ENCODE measurements around the gene TPK1.

DNA sequence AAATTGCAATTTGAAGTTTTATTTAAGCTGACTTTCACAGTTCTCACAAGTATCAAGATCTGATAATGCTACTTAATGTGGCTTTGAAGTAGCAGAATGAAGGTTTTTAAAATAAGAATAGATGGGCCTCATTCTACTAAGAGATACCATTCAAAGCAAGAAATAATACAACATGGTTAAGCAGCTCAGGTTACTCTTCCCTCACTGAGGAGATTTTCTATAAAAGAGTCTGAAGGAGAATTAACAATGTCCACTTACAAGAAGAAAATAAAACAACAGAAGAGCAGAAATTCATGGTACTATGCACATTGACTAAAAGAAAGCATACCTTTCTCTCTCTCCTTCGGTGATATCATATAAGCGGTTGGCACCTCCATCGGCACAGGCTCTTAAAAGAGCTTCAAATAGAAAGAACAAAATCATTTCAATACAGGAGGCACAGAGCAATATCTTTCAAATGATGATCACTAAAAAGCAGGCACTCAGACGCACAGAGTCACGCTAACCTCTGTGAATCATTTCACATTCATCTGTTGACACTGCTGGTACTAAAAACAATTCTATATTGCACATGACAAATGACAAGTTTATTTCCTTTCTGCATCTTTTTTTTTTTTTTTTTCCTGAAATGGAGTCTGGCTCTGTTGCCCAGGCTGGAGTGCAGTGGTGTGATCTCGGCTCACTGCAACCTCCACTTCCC, 153.1 kb downstream of the TPK1 start:
- TF ChIP-seq, protein P1, sequence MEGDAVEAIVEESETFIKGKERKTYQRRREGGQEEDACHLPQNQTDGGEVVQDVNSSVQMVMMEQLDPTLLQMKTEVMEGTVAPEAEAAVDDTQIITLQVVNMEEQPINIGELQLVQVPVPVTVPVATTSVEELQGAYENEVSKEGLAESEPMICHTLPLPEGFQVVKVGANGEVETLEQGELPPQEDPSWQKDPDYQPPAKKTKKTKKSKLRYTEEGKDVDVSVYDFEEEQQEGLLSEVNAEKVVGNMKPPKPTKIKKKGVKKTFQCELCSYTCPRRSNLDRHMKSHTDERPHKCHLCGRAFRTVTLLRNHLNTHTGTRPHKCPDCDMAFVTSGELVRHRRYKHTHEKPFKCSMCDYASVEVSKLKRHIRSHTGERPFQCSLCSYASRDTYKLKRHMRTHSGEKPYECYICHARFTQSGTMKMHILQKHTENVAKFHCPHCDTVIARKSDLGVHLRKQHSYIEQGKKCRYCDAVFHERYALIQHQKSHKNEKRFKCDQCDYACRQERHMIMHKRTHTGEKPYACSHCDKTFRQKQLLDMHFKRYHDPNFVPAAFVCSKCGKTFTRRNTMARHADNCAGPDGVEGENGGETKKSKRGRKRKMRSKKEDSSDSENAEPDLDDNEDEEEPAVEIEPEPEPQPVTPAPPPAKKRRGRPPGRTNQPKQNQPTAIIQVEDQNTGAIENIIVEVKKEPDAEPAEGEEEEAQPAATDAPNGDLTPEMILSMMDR (IDR thresholded peaks at IDR 0.05; ENCODE audit: insufficient read depth, low read depth, low read length): no peak
- TF ChIP-seq EZH2 (IDR thresholded peaks at IDR 0.05; ENCODE audit: insufficient read depth, low read length): no peak

Measured in astrocyte (in vitro differentiated cells and primary cell).